Transverse colon (tissue), 3 donors: Measurements from ENCODE around the gene CCDC159.

Experiments
- CTCF ChIP-seq, 5 experiments: fragments of 200-600 bp in 3 of 5; fragments of 450-650 bp in 2 of 5; sonication (generic) in 3 of 5; IDR thresholded peaks; 1 replicate in 2 of 5; 2 replicates in 3 of 5; pipeline ENCODE4 v1.5.1; 2016 to 2017; ENCODE audit warnings: antibody characterized with exemption in 5 of 5, inconsistent platforms in 3 of 5, mild to moderate bottlenecking in 2 of 5, moderate library complexity in 1 of 5
- POLR2A ChIP-seq: fragments of 450-650 bp; IDR thresholded peaks from one replicate; pipeline ENCODE4 v1.6.1; 2016; ENCODE audit warnings: antibody characterized with exemption, mild to moderate bottlenecking, moderate library complexity

DNA sequence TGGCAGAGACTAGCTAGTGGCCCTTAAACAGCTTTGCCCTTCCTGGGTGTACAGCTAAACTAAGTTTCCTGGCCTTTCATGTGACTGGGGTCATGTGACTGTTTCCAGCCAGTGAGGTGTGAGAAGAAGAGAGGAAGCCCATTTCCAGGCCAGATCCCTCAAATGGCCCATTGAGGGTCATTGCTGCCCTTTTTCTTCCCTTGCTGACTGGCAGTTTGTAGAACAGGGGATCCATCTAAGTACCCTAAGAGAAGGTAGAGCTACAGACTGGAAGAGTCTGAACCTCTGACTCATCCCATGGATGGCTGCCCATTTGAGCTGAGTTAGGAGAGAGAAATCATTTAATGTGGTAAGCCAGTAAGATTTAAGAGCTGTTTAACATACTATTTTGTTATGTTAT, 30.9 kb downstream of the CCDC159 start:
- TF ChIP-seq CTCF (IDR thresholded peaks at IDR 0.05) (no peak), POLR2A (no peak)
